Upper lobe of right lung (tissue), 1 donor: Measurements from ENCODE around the gene ACTL7A. TPM values are rescaled to one million over a fixed set of nuclear protein-coding genes. Genes with fewer than 3 reads are reported as not detected.
"Not testable (repeated sequence)": the region's sequence is repeated elsewhere in the genome, so short reads cannot be mapped to it uniquely, and the experiment has no call there.

ENCODE experiments used
- ATAC-seq: fragments of 200-7000 bp; cut with Tn5 transposase; one replicate; pipeline ENCODE4 v1.9.1; 2020; ENCODE audit warnings: mild to moderate bottlenecking, moderate library complexity
- DNase-seq: peaks from one replicate; pipeline ENCODE4 v3.0.0-alpha.2; 2020
- H3K27ac ChIP-seq: fragments of 200-600 bp; one replicate; pipeline ENCODE4 v1.8.0; 2022
- H3K27me3 ChIP-seq: fragments of 200-600 bp; one replicate; pipeline ENCODE4 v1.8.0; 2022; ENCODE audit warnings: mild to moderate bottlenecking
- H3K36me3 ChIP-seq: fragments of 200-600 bp; one replicate; pipeline ENCODE4 v1.8.0; 2022
- H3K4me1 ChIP-seq: fragments of 200-600 bp; one replicate; pipeline ENCODE4 v1.8.0; 2022
- H3K4me3 ChIP-seq: fragments of 200-600 bp; one replicate; pipeline ENCODE4 v1.8.0; 2022; ENCODE audit warnings: mild to moderate bottlenecking
- H3K9me3 ChIP-seq: fragments of 200-600 bp; one replicate; pipeline ENCODE4 v1.8.0; 2022
- CTCF ChIP-seq: fragments of 200-600 bp; IDR thresholded peaks from one replicate; pipeline ENCODE4 v1.8.0; 2022; ENCODE audit warnings: antibody characterized with exemption
- intact Hi-C: fragments of 100-400 bp; cut with DNase I; formaldehyde crosslinking; loops from one replicate; pipeline ENCODE4 v1.11.0; 2022
- total RNA-seq: library from RNA; stranded (reverse); fragmentation: NEBNext Ultra II Directional; extraction: Animal tissue kit (Norgen Biotek cat#: 25700); gene quantifications from one replicate; pipeline ENCODE4 v1.2.1, GENCODE V29; 2021
- donor health status: DM: no; HTN: yes; CAD: no; lungs with severe emphysema.

Gene ACTL7A
- total RNA-seq, 1 donor from 2014 or later, result not detected

- no peak for TF ChIP-seq CTCF
- Histone ChIP-seq H3K4me1 (no peaks in the 10 kb centered on the region), H3K9me3 (no peaks in the 10 kb centered on the region), H3K4me3 (no peak overlapping the region), H3K27ac (no peak overlapping the region), H3K36me3 (no peaks in the 10 kb centered on the region), H3K27me3 (no peaks in the 10 kb centered on the region)
- intact Hi-C loops, result no loop called here
- ATAC-seq, result no peak
- DNase-seq, result no peak
Observed at GRCh38 chr9:108842610-108843295, 19.3 kb upstream of the ACTL7A start.

- H3K27ac ChIP-seq, result no peak overlapping the region
- H3K27me3 ChIP-seq, result no peaks in the 10 kb centered on the region
- H3K36me3 ChIP-seq, result no peaks in the 10 kb centered on the region
- no peaks in the 10 kb centered on the region for H3K4me1 ChIP-seq
- no peak for ATAC-seq
- no peak for DNase-seq
- intact Hi-C loops, result no loop called here
- no peak for TF ChIP-seq CTCF
- no peak overlapping the region for H3K4me3 ChIP-seq
- no peaks in the 10 kb centered on the region for H3K9me3 ChIP-seq
Observed at GRCh38 chr9:108844391-108844790, 17.7 kb upstream of the ACTL7A start.

- ATAC-seq (no peak), DNase-seq (no peak)
- Histone ChIP-seq H3K9me3 (no peaks in the 10 kb centered on the region), H3K4me1 (no peaks in the 10 kb centered on the region), H3K27me3 (no peaks in the 10 kb centered on the region), H3K27ac (no peak overlapping the region), H3K4me3 (no peak overlapping the region), H3K36me3 (no peaks in the 10 kb centered on the region)
- intact Hi-C loops, result no loop called here
- TF ChIP-seq CTCF, result no peak
Observed at GRCh38 chr9:108844856-108845255, 17.2 kb upstream of the ACTL7A start.

GRCh38 chr9:108845507-108845906, 16.6 kb upstream of the ACTL7A start:
- Histone ChIP-seq H3K9me3 (no peaks in the 10 kb centered on the region), H3K36me3 (no peaks in the 10 kb centered on the region), H3K4me3 (no peak overlapping the region), H3K27ac (no peak overlapping the region), H3K4me1 (no peaks in the 10 kb centered on the region), H3K27me3 (no peaks in the 10 kb centered on the region)
- intact Hi-C loops, result no loop called here
- ATAC-seq (no peak), DNase-seq (no peak)
- TF ChIP-seq CTCF, result no peak

GRCh38 chr9:108845947-108846346, 16.1 kb upstream of the ACTL7A start:
- H3K4me1 ChIP-seq, result no peaks in the 10 kb centered on the region

GRCh38 chr9:108848296-108848695, 13.8 kb upstream of the ACTL7A start:
- H3K36me3 ChIP-seq, DNase-seq, H3K9me3 ChIP-seq, ATAC-seq, H3K27ac ChIP-seq, H3K27me3 ChIP-seq, H3K4me3 ChIP-seq, intact Hi-C loops, H3K4me1 ChIP-seq: not testable (repeated sequence)

More at GRCh38 chr9:108845947-108846346, 16.1 kb upstream of the ACTL7A start:
- Histone ChIP-seq H3K36me3 (no peaks in the 10 kb centered on the region), H3K9me3 (no peaks in the 10 kb centered on the region), H3K27me3 (no peaks in the 10 kb centered on the region), H3K4me3 (no peak overlapping the region), H3K27ac (no peak overlapping the region)
- no peak for DNase-seq
- no peak for TF ChIP-seq CTCF
- ATAC-seq, result peak; percentile 63
- intact Hi-C loops, result no loop called here
